Neuronal stem cell (in vitro differentiated cells): ENCODE data around the gene EPB41L2.

Source experiments
- DNase-seq: peaks from one replicate; pipeline ENCODE4 v3.0.0-alpha.2; 2013; ENCODE audit warnings: low spot score
- H2AFZ ChIP-seq: one replicate; pipeline ENCODE4 v1.6.1; 2013; ENCODE audit warnings: mild to moderate bottlenecking, low read length, inconsistent platforms
- H2AK5ac ChIP-seq: 2 replicates; pipeline ENCODE4 v1.6.1; 2013; ENCODE audit warnings: low read depth, mild to moderate bottlenecking, inconsistent platforms, low read length, moderate library complexity, mixed read lengths
- H2BK120ac ChIP-seq: 2 replicates; pipeline ENCODE4 v1.6.1; 2013; ENCODE audit warnings: low read depth, mild to moderate bottlenecking, inconsistent platforms, low read length, moderate library complexity, mixed read lengths
- H2BK12ac ChIP-seq: one replicate; pipeline ENCODE4 v1.6.1; 2013; ENCODE audit warnings: low read length, inconsistent platforms
- H2BK15ac ChIP-seq: 2 replicates; pipeline ENCODE4 v1.6.1; 2013; ENCODE audit warnings: mild to moderate bottlenecking, low read length, inconsistent platforms, mixed read lengths
- H2BK5ac ChIP-seq: one replicate; pipeline ENCODE4 v1.6.1; 2013; ENCODE audit warnings: inconsistent platforms, mild to moderate bottlenecking, low read length, moderate library complexity
- H3K14ac ChIP-seq: one replicate; pipeline ENCODE4 v1.6.1; 2013; ENCODE audit warnings: low read length, inconsistent platforms
- H3K18ac ChIP-seq: 2 replicates; pipeline ENCODE4 v1.6.1; 2013; ENCODE audit warnings: low read length, inconsistent platforms
- H3K23ac ChIP-seq: 2 replicates; pipeline ENCODE4 v1.6.1; 2013; ENCODE audit warnings: low read depth, mild to moderate bottlenecking, mixed read lengths, low read length, inconsistent platforms; ENCODE audit not compliant: poor library complexity
- H3K27ac ChIP-seq: replicated peaks from 3 replicates; pipeline ENCODE4 v1.5.1; 2013; ENCODE audit warnings: low read length, inconsistent platforms
- H3K27me3 ChIP-seq, 3 experiments: 2 replicates each; pipeline ENCODE4 v1.6.1; 2013; ENCODE audit warnings: low read length in 3 of 3, mild to moderate bottlenecking in 2 of 3, inconsistent platforms in 1 of 3, low read depth in 1 of 3, mixed read lengths in 1 of 3, moderate library complexity in 1 of 3; ENCODE audit not compliant: control insufficient read depth in 3 of 3, insufficient read depth in 3 of 3
- H3K36me3 ChIP-seq, 2 donors: replicated peaks in 1 of 2; 2 replicates each; pipeline ENCODE4 v1.6.1; 2013; ENCODE audit warnings: low read length in 2 of 2; ENCODE audit not compliant: control insufficient read depth in 2 of 2, insufficient read depth in 2 of 2
- H3K4ac ChIP-seq: 2 replicates; pipeline ENCODE4 v1.6.1; 2013; ENCODE audit warnings: inconsistent platforms, mild to moderate bottlenecking, low read length, moderate library complexity
- H3K4me1 ChIP-seq, 2 donors: 1 replicate in 1 of 2; 2 replicates in 1 of 2; pipeline ENCODE4 v1.6.1; 2013; ENCODE audit warnings: low read length in 2 of 2, low read depth in 1 of 2; ENCODE audit not compliant: control insufficient read depth in 2 of 2, insufficient read depth in 1 of 2
- H3K4me2 ChIP-seq: one replicate; pipeline ENCODE4 v1.6.1; 2013; ENCODE audit warnings: mild to moderate bottlenecking, low read length, inconsistent platforms; ENCODE audit not compliant: insufficient read depth, poor library complexity, severe bottlenecking
- H3K4me3 ChIP-seq, 2 donors: 2 replicates each; pipeline ENCODE4 v1.5.1; 2013; ENCODE audit warnings: low read length in 2 of 2, mild to moderate bottlenecking in 2 of 2, inconsistent platforms in 1 of 2, moderate library complexity in 1 of 2
- H3K79me1 ChIP-seq: one replicate; pipeline ENCODE4 v1.6.1; 2013; ENCODE audit warnings: low read depth, mild to moderate bottlenecking, inconsistent platforms, low read length, moderate library complexity
- H3K9ac ChIP-seq: one replicate; pipeline ENCODE4 v1.6.1; 2013; ENCODE audit warnings: mild to moderate bottlenecking, low read depth, low read length, inconsistent platforms; ENCODE audit not compliant: poor library complexity
- H3K9me3 ChIP-seq, 2 donors: replicated peaks in 1 of 2; 2 replicates each; pipeline versions ENCODE3 to v1.6.1; 2013; ENCODE audit warnings: low read length in 2 of 2, mild to moderate bottlenecking in 2 of 2, inconsistent platforms in 1 of 2, low read depth in 1 of 2, mixed read lengths in 1 of 2, moderate library complexity in 1 of 2; ENCODE audit not compliant: control insufficient read depth in 2 of 2, insufficient read depth in 1 of 2
- H4K8ac ChIP-seq: one replicate; pipeline ENCODE4 v1.6.1; 2013; ENCODE audit warnings: low read depth, mild to moderate bottlenecking, inconsistent platforms, low read length, moderate library complexity
- H4K91ac ChIP-seq: one replicate; pipeline ENCODE4 v1.6.1; 2013; ENCODE audit warnings: low read length, low read depth, mild to moderate bottlenecking, inconsistent platforms; ENCODE audit not compliant: poor library complexity
- WGBS, 2 donors: extraction: QIAGEN DNeasy Blood & Tissue Kit; methylation state at CpG; one replicate each; pipeline ENCODE4 v1.1.7; 2013; ENCODE audit warnings: missing lambda C conversion rate in 2 of 2, mixed read lengths in 1 of 2; ENCODE audit not compliant: insufficient read length in 2 of 2, insufficient replicate concordance in 1 of 2; ENCODE audit errors: extremely low coverage in 2 of 2; 5-methylcytosine and 5-hydroxymethylcytosine counted together

The EPB41L2 gene

GRCh38 chr6:130864344-130864743 lies 198.7 kb downstream of the EPB41L2 start:
- Histone ChIP-seq H3K79me1 (no peaks in the 10 kb centered on the region), H3K14ac (no peak overlapping the region), H4K8ac (no peak overlapping the region), H3K23ac (no peak overlapping the region), H3K18ac (no peak overlapping the region), H3K4ac (no peak overlapping the region), H3K4me1 (peaks cover 3 to 5% of the 10 kb centered on the region in 2 donors), H3K4me3 (no peak overlapping the region), H3K27ac (no peak overlapping the region), H2BK15ac (no peak overlapping the region), H3K9ac (no peak overlapping the region), H2BK5ac (no peak overlapping the region), H2BK12ac (no peak overlapping the region), H3K27me3 (no peaks in the 10 kb centered on the region), H3K36me3 (peaks cover 3 to 30% of the 10 kb centered on the region in 2 donors), H3K9me3 (no peaks in the 10 kb centered on the region), H3K4me2 (no peak overlapping the region), H2AK5ac (no peak overlapping the region), H2AFZ (no peak overlapping the region), H4K91ac (no peak overlapping the region), H2BK120ac (no peak overlapping the region)
- WGBS, 2 donors = 100% methylated on average over 1 of the region's 11 CpGs
- DNase-seq = no peak

GRCh38 chr6:130863415-130864230 lies 199.4 kb downstream of the EPB41L2 start:
- no CpG with 5 or more reads among the region's 4 CpGs for WGBS, 2 donors
- H2BK5ac ChIP-seq = no peak overlapping the region
- no peak overlapping the region for H2BK15ac ChIP-seq
- no peak overlapping the region for H3K9ac ChIP-seq
- no peak overlapping the region for H2AFZ ChIP-seq
- no peak overlapping the region for H2BK12ac ChIP-seq
- no peaks in the 10 kb centered on the region for H3K79me1 ChIP-seq
- no peaks in the 10 kb centered on the region for H3K9me3 ChIP-seq
- H3K27me3 ChIP-seq = no peaks in the 10 kb centered on the region
- H3K4me1 ChIP-seq = peaks cover 1 to 2% of the 10 kb centered on the region in 2 donors
- no peak overlapping the region for H3K23ac ChIP-seq
- H4K91ac ChIP-seq = no peak overlapping the region
- H3K4me3 ChIP-seq = no peak overlapping the region
- no peak overlapping the region for H2BK120ac ChIP-seq
- no peak overlapping the region for H3K4me2 ChIP-seq
- no peak overlapping the region for H3K18ac ChIP-seq
- H2AK5ac ChIP-seq = no peak overlapping the region
- no peak overlapping the region for H3K27ac ChIP-seq
- no peak overlapping the region for H3K14ac ChIP-seq
- no peak overlapping the region for H3K4ac ChIP-seq
- no peak overlapping the region for H4K8ac ChIP-seq
- DNase-seq = no peak
- H3K36me3 ChIP-seq = peaks cover 3 to 30% of the 10 kb centered on the region in 2 donors

GRCh38 chr6:130862370-130862769 lies 200.7 kb downstream of the EPB41L2 start:
- Histone ChIP-seq H2BK5ac (no peak overlapping the region), H3K4me2 (no peak overlapping the region), H2AFZ (no peak overlapping the region), H3K18ac (no peak overlapping the region), H3K79me1 (no peaks in the 10 kb centered on the region), H3K9me3 (no peaks in the 10 kb centered on the region), H3K23ac (no peak overlapping the region), H3K4me1 (peaks cover 0 to 3% of the 10 kb centered on the region in 2 donors), H3K4me3 (no peak overlapping the region), H3K27me3 (no peaks in the 10 kb centered on the region), H2BK120ac (no peak overlapping the region), H3K36me3 (peaks cover 3 to 35% of the 10 kb centered on the region in 2 donors), H2AK5ac (no peak overlapping the region), H3K27ac (no peak overlapping the region), H4K91ac (no peak overlapping the region), H3K9ac (no peak overlapping the region), H3K4ac (no peak overlapping the region), H2BK15ac (no peak overlapping the region), H4K8ac (no peak overlapping the region), H2BK12ac (no peak overlapping the region), H3K14ac (no peak overlapping the region)
- no CpG with 5 or more reads among the region's 2 CpGs for WGBS, 2 donors
- DNase-seq = no peak

GRCh38 chr6:130859161-130859867 lies 203.7 kb downstream of the EPB41L2 start:
- H2AFZ ChIP-seq = no peak overlapping the region
- H3K36me3 ChIP-seq = peaks cover 1 to 19% of the 10 kb centered on the region in 2 donors
- no CpG with 5 or more reads among the region's 11 CpGs for WGBS, 2 donors
- no peak for DNase-seq
- no peaks in the 10 kb centered on the region for H3K79me1 ChIP-seq
- H2BK15ac ChIP-seq = no peak overlapping the region
- no peak overlapping the region for H2AK5ac ChIP-seq
- H3K4me2 ChIP-seq = no peak overlapping the region
- H3K4me3 ChIP-seq = no peak overlapping the region
- H2BK120ac ChIP-seq = no peak overlapping the region
- no peak overlapping the region for H3K4ac ChIP-seq
- no peak overlapping the region for H3K27ac ChIP-seq
- H4K8ac ChIP-seq = no peak overlapping the region
- H4K91ac ChIP-seq = no peak overlapping the region
- H3K18ac ChIP-seq = no peak overlapping the region
- H3K4me1 ChIP-seq = peaks cover 2 to 3% of the 10 kb centered on the region in 2 donors
- H3K27me3 ChIP-seq = no peaks in the 10 kb centered on the region
- H3K9me3 ChIP-seq = peaks cover 0 to 9% of the 10 kb centered on the region in 2 donors
- H3K9ac ChIP-seq = no peak overlapping the region
- H2BK5ac ChIP-seq = no peak overlapping the region
- H3K14ac ChIP-seq = no peak overlapping the region
- H2BK12ac ChIP-seq = no peak overlapping the region
- no peak overlapping the region for H3K23ac ChIP-seq
